Stomach smooth muscle (tissue), 2 donors: Measurements from ENCODE around the gene TNS1.

ENCODE experiments used
- H3K27ac ChIP-seq: one replicate; pipeline ENCODE4 v1.7.0; 2013; ENCODE audit warnings: mild to moderate bottlenecking, low read length, inconsistent platforms
- H3K27me3 ChIP-seq, 2 donors: one replicate each; pipeline ENCODE4 v1.7.0; 2013; ENCODE audit warnings: low read length in 2 of 2; ENCODE audit not compliant: insufficient read depth in 2 of 2, control insufficient read depth in 1 of 2
- H3K36me3 ChIP-seq, 2 donors: one replicate each; pipeline ENCODE4 v1.7.0; 2013; ENCODE audit warnings: low read length in 2 of 2; ENCODE audit not compliant: control insufficient read depth in 2 of 2, insufficient read depth in 2 of 2
- H3K4me1 ChIP-seq: one replicate; pipeline ENCODE4 v1.7.0; 2013; ENCODE audit warnings: low read length; ENCODE audit not compliant: control insufficient read depth, insufficient read depth
- H3K4me3 ChIP-seq, 2 donors: one replicate each; pipeline ENCODE4 v1.7.0; 2013; ENCODE audit warnings: low read length in 2 of 2
- H3K9ac ChIP-seq, 2 donors: one replicate each; pipeline ENCODE4 v1.7.0; 2013; ENCODE audit warnings: low read length in 2 of 2, mild to moderate bottlenecking in 1 of 2
- H3K9me3 ChIP-seq, 2 donors: one replicate each; pipeline ENCODE4 v1.7.0; 2013; ENCODE audit warnings: low read length in 2 of 2; ENCODE audit not compliant: control insufficient read depth in 2 of 2
- donor health status: healthy.
- donor health status: Pancreatic carcinoma.

TNS1 gene

DNA sequence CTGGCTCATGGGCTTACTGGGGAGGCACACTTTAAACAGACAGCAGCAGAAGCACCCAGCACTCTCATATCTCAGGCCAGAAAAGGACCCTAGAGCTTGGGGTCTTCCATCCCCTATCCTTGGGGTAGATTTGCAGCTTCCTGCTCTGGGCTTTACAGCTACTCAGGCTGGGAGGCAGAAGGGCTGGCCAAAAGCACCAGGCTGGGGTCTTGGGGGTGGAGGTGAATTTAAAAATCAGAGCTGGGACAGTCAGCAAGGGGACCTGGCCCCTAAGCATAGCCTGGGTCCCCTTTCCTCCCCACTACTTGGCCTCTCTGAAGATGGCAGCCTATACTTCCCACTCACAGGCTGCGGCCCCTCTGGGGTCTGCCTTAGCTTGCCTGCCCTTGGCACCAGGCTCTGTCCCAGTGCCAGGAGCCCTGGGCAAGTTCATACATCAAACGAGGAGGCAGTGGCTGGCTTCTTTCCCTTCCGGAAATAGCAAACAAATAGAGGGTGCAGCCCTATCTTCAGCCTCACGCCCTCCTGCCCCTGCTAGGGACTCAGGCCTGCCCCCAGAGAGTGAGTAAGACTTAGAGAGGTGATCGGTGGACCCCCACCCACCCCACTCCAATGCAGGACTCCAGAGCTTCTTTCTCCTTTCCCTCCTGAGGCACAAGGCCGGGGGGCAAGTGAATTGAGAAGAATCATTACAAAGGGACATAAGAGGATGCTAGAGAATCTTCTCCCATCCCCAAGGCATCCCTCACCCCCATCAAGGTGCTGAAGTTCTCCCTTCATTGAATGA, 26.0 kb upstream of the TNS1 start:
- H3K27ac ChIP-seq, result no peak overlapping the region
- H3K4me3 ChIP-seq, result no peak overlapping the region
- no peaks in the 10 kb centered on the region for H3K9me3 ChIP-seq
- no peaks in the 10 kb centered on the region for H3K36me3 ChIP-seq
- H3K9ac ChIP-seq, result no peak overlapping the region
- no peaks in the 10 kb centered on the region for H3K27me3 ChIP-seq
- H3K4me1 ChIP-seq, result peaks cover 16% of the 10 kb centered on the region

DNA sequence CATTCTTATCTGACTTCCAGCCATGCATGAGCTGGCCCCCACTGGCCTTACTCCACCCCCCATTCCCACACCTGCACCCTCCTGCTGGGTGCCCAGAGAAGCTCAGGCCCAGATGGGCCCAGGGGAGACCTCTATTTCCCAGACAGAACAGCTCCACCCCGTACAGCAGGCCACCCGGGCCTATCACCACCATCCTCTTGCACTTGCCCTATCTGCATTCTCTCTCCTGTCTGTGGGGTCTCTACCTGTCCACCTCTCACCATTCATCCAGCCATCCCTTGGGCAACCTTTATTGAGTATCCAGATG, 25.3 kb upstream of the TNS1 start:
- H3K27ac ChIP-seq, result no peak overlapping the region
- H3K36me3 ChIP-seq, result no peaks in the 10 kb centered on the region
- H3K9me3 ChIP-seq, result no peaks in the 10 kb centered on the region
- H3K9ac ChIP-seq, result no peak overlapping the region
- no peak overlapping the region for H3K4me3 ChIP-seq
- H3K4me1 ChIP-seq, result peaks cover 16% of the 10 kb centered on the region
- H3K27me3 ChIP-seq, result no peaks in the 10 kb centered on the region

DNA sequence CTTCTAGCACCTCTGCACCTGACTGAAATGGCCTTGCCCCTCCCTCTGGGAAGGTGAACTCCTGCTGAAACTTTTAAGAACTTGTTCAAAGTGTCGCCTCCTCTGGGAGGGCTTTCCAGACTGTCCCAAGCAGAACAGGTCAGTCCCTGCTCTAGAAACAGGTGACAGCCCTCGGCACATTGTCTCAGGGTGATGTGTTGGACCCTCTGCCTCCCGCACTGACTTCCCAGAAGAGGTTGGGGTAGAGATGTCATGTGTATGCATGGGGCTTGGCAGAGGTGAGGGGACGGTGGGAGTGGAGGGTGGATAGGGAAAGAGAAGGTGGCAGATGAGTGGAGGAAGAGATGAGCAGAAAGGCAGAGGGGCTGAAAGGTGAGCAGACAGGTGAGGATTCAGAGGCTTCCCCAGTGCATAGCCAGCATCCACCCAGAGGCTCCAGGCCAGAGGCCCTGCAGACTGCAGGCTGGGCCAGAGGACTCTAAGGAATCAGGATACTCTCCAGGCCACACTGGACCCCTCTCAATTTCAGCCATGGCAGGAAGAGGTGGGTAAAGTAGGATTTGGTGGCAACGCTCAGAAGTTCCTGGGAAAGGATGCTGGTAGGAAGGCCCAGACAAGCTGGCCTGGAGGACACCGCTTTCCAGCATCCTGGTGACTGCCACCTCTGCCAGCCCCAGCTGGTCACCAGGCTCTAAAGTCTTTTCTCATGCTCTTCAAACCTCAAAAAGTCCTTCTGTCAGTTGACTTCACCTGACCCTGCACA, 24.8 kb upstream of the TNS1 start:
- Histone ChIP-seq H3K27ac (no peak overlapping the region), H3K36me3 (no peaks in the 10 kb centered on the region), H3K9ac (no peak overlapping the region), H3K4me1 (peaks cover 16% of the 10 kb centered on the region), H3K27me3 (no peaks in the 10 kb centered on the region), H3K4me3 (no peak overlapping the region), H3K9me3 (no peaks in the 10 kb centered on the region)

DNA sequence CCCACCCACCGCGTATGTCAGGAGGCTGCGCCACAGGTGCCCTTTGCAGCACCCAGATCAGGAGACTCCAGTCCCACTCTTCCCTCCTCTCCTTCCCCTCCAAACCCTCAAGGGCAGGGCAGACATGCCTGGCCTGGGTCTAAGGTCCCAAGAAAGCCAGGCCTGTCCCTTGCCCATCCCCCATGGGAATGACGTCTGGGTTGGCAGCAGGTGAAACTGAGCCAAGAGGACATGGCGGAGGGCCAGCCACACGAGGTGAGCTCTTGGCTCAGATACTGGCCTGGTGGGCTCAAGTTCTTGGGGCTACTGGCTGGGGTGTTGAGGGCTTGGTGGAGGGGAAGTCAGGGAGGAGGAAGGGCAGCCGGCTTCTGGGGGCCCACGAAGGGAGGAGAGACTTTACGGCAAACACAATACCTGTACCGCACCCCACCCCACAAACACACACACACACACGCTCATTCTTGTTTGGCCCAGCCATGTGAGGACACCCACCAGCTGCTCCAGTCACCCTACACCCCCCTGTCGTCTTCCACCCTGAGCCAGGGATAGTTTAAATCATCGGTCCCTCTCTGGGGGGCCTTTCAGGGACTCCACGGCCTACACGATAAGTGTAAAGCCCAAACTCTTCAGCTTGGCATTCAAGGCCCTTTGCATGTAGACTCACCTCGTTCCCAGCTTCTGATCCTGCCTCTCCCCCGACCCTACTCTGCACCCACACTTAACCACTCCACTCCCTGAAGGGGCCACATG, 24.1 kb upstream of the TNS1 start:
- Histone ChIP-seq H3K9ac (no peak overlapping the region), H3K4me1 (peaks cover 20% of the 10 kb centered on the region), H3K36me3 (no peaks in the 10 kb centered on the region), H3K27ac (no peak overlapping the region), H3K4me3 (no peak overlapping the region), H3K27me3 (no peaks in the 10 kb centered on the region), H3K9me3 (no peaks in the 10 kb centered on the region)

DNA sequence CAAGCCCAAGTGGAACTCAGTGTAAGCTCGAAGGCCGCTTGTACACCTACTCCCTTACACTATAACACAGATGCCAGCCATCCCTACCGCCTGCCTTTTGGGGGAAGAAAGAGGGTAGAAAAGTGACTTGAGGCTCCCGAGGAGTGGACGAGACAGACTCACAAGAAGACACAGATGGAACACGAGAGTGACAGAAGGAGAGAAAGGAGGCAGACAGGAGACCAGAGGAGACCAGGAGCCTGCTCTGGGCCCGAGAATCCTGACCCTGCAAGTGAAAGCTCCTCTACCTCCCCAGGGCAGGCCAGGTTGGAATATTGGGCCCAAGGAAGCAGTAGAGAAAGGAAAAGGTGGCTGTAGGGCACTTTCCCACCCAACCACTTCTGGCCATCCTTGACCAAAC, 23.4 kb upstream of the TNS1 start:
- no peaks in the 10 kb centered on the region for H3K9me3 ChIP-seq

DNA sequence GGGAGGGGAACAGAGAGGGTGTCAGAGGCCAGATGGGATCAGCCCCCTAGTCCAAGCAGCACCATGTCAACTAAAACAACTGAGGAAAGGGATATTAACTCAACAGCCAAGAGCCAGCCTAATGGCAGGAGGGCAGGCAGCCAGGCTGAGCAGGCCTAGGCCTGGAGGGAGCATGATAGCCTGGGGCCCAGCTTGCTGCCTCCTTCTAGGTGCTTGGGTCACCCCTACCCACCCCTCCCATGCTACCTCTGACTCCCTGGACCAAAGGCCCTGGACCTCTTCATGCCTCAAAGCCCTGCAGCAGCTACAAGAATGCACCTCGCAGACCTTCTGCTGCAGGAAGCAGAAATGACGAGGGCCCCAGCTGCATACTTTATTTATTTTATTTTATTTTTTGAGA, 22.1 kb upstream of the TNS1 start:
- no peak overlapping the region for H3K27ac ChIP-seq
- H3K27me3 ChIP-seq, result no peaks in the 10 kb centered on the region
- no peak overlapping the region for H3K9ac ChIP-seq
- no peaks in the 10 kb centered on the region for H3K36me3 ChIP-seq
- no peak overlapping the region for H3K4me3 ChIP-seq
- H3K9me3 ChIP-seq, result no peaks in the 10 kb centered on the region
- H3K4me1 ChIP-seq, result peaks cover 23% of the 10 kb centered on the region

More for the DNA sequence above, 23.4 kb upstream of the TNS1 start:
- H3K4me1 ChIP-seq, result peaks cover 26% of the 10 kb centered on the region
- no peak overlapping the region for H3K4me3 ChIP-seq
- no peaks in the 10 kb centered on the region for H3K36me3 ChIP-seq
- H3K27me3 ChIP-seq, result no peaks in the 10 kb centered on the region
- no peak overlapping the region for H3K9ac ChIP-seq
- no peak overlapping the region for H3K27ac ChIP-seq

DNA sequence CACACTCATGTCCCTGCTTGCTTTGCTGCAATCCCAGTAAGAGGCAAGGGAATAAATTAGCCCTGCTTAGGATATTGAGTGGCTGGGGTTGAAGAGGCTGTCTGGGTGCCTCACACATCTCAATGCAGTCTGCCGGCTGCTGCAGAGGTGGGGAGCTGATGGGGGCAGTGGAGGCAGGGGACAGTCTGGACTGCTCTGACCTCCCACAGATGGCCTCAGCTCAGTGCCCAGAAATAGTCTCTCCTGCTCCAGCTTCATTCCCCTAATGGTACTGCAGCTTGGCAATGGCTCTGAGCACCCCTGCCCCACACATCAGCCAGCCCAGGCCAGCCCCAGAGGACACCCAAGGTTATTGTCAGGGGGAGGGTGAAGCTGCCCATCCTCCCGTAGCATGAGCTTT, 21.5 kb upstream of the TNS1 start:
- H3K27ac ChIP-seq, result no peak overlapping the region
- peaks cover 17% of the 10 kb centered on the region for H3K4me1 ChIP-seq

DNA sequence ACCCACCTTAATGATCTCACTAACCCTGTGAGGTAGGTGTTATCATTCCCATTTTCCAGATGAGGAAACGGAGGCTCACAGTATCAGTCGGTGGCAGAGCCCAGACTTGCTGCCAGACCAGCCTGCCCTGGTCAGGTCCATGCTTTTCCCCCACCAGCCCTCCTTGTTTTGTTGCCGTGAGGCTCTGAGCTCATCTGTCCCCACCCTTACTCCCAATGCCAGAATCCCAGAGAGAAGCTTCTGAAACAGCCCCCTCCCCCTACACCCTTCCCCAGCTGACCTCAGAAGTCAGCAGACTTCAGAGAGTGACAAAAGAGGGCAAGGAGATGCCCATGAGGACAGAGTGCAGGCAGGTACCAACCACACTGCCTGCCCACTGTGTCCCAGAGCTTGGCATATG, 20.8 kb upstream of the TNS1 start:
- Histone ChIP-seq H3K36me3 (no peaks in the 10 kb centered on the region), H3K4me1 (peaks cover 16% of the 10 kb centered on the region), H3K9ac (no peak overlapping the region), H3K27me3 (no peaks in the 10 kb centered on the region), H3K9me3 (no peaks in the 10 kb centered on the region), H3K4me3 (no peak overlapping the region), H3K27ac (no peak overlapping the region)

More for the DNA sequence above, 21.5 kb upstream of the TNS1 start:
- H3K27me3 ChIP-seq, result no peaks in the 10 kb centered on the region
- no peaks in the 10 kb centered on the region for H3K36me3 ChIP-seq
- no peak overlapping the region for H3K9ac ChIP-seq
- no peak overlapping the region for H3K4me3 ChIP-seq
- no peaks in the 10 kb centered on the region for H3K9me3 ChIP-seq

DNA sequence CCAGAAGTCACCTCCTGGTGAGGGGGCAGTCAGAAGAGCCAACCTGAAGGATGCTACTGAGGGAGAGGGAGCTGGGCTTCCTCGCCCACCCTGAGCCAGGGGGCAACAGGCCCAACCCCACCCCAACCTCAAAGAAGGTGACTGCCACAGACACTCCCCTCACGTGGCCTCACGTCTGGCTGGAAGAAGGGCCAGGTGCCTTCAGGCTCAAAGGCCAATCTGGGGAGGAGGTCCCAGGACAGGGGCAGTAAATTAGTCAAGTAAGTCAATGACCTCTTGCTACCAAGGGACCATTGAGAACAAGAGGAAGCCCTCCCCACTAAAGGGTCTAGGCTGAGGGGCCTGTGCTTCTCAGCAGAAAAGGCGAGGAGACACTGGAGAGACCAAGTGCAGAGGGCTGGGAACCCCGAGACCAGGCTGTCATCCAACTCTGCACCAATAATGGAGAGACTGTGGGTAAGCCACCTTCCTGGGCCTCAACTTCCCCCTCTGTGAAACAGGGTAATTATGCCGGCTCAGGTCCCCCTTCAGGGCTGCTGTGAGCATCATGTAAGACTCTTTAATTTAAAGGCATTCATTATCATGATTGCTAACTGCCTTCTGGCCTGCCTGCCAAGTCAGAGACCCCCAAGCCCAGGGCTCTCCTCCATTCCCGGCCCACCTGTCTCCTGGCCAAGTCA, 20.2 kb upstream of the TNS1 start:
- Histone ChIP-seq H3K27me3 (no peaks in the 10 kb centered on the region), H3K36me3 (no peaks in the 10 kb centered on the region), H3K9ac (no peak overlapping the region), H3K4me3 (no peak overlapping the region), H3K4me1 (peaks cover 18% of the 10 kb centered on the region), H3K9me3 (no peaks in the 10 kb centered on the region), H3K27ac (no peak overlapping the region)

DNA sequence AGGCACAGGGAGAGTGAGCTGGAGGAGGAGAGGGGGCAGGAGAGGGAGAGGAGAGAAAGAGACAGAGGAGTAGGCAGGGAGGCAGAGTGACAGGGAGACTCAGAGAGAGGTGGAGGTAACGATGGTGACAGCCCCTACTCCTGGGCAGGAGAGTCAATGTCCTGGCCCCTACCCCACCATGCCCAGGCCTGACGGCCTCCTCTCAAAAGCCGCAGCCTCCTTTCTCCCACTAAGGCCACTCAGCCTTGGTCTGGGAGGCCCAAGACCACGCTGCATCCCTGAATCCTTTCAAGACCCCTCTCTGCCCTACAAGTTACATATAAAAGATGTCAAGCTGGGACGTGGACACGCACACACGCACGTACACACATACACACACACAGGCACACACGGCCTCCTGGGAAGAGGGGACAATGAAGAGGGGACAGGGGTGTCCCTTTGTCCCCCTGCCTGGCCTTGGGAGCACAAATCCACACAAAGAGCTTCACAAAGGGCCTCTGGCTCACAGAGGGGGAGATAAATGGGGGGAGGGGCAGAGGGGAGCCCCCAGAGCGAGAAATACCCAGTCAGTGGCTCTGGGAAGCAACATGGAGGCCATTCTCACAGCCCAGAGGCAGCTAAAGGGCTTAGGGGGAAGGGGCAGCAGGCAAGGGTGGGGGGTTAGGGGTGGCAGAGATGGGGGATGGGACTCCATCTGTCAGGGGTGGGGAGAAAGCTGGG, 19.5 kb upstream of the TNS1 start:
- H3K4me3 ChIP-seq, result peak overlapping the region in 1 of 2 donors; percentile 29
- no peaks in the 10 kb centered on the region for H3K36me3 ChIP-seq
- no peak overlapping the region for H3K9ac ChIP-seq
- no peaks in the 10 kb centered on the region for H3K9me3 ChIP-seq
- no peak overlapping the region for H3K27ac ChIP-seq
- no peaks in the 10 kb centered on the region for H3K27me3 ChIP-seq
- peaks cover 25% of the 10 kb centered on the region for H3K4me1 ChIP-seq
